NCI-H2081 (cell line): ENCODE results near the gene BTBD7.
"Not testable (repeated sequence)": the region's sequence is repeated elsewhere in the genome, so short reads cannot be mapped to it uniquely, and the experiment has no call there.

ENCODE experiments used
- DNase-seq, 2 experiments: peaks; one replicate each; lab custom pipeline; 2025; lab: John Stamatoyannopoulos, UW

The BTBD7 gene

GRCh38 chr14:93245764-93246420, 86.9 kb downstream of the BTBD7 start:
- DNase-seq, result no peak

GRCh38 chr14:93240678-93241000, 92.2 kb downstream of the BTBD7 start:
- DNase-seq, result no peak

- DNase-seq, result no peak
These were observed 92.8 kb downstream of the BTBD7 start for GRCh38 chr14:93239869-93240677.

GRCh38 chr14:93234798-93235197, 98.0 kb downstream of the BTBD7 start:
- DNase-seq, result no peak

- not testable (repeated sequence) for DNase-seq
These were observed 99.8 kb downstream of the BTBD7 start for GRCh38 chr14:93233078-93233477.

- no peak for DNase-seq
These were observed 100.7 kb downstream of the BTBD7 start for GRCh38 chr14:93232159-93232558.

- no peak for DNase-seq
These were observed 101.5 kb downstream of the BTBD7 start for GRCh38 chr14:93231129-93231979.

- no peak for DNase-seq
These were observed 102.3 kb downstream of the BTBD7 start for GRCh38 chr14:93230539-93230938.

GRCh38 chr14:93228550-93228949, 104.3 kb downstream of the BTBD7 start:
- no peak for DNase-seq

- no peak for DNase-seq
These were observed 109.3 kb downstream of the BTBD7 start for GRCh38 chr14:93223565-93223964.

- no peak for DNase-seq
These were observed 112.3 kb downstream of the BTBD7 start for GRCh38 chr14:93220509-93220908.

GRCh38 chr14:93219103-93219726, 113.6 kb downstream of the BTBD7 start:
- DNase-seq, result peak; percentile 72 to 73

GRCh38 chr14:93214598-93214997, 118.2 kb downstream of the BTBD7 start:
- no peak for DNase-seq

- no peak for DNase-seq
These were observed 120.4 kb downstream of the BTBD7 start for GRCh38 chr14:93212432-93212831.

GRCh38 chr14:93207468-93208308, 125.1 kb downstream of the BTBD7 start:
- DNase-seq, result peak; percentile 44 to 55

GRCh38 chr14:93206793-93207467, 125.9 kb downstream of the BTBD7 start, which contains the start of the genes GON7 and UBR7:
Gene GON7, minus strand, starts transcription at chr14:93207065. Its CDS starts 28 bp downstream, at chr14:93207037.
Gene UBR7, plus strand, starts transcription at chr14:93207256. Its CDS starts 36 bp downstream, at chr14:93207292.
- peak; percentile 99 for DNase-seq

GRCh38 chr14:93201155-93201704, 131.6 kb downstream of the BTBD7 start:
- DNase-seq, result no peak

GRCh38 chr14:93200553-93200952, 132.3 kb downstream of the BTBD7 start:
- no peak for DNase-seq

- DNase-seq, result no peak
These were observed 133.8 kb downstream of the BTBD7 start for GRCh38 chr14:93199031-93199430.
